ENCODE measurements around the gene RAE1. TPM values are rescaled to one million over a fixed set of nuclear protein-coding genes. Genes with fewer than 3 reads are reported as not detected.
A peak's percentile ranks its signal among the peaks of the same experiment; 100 is the strongest.

RAE1 gene
- total RNA-seq, 2 donors from 2014 or later, result 15.0 to 20.4 TPM

DNA sequence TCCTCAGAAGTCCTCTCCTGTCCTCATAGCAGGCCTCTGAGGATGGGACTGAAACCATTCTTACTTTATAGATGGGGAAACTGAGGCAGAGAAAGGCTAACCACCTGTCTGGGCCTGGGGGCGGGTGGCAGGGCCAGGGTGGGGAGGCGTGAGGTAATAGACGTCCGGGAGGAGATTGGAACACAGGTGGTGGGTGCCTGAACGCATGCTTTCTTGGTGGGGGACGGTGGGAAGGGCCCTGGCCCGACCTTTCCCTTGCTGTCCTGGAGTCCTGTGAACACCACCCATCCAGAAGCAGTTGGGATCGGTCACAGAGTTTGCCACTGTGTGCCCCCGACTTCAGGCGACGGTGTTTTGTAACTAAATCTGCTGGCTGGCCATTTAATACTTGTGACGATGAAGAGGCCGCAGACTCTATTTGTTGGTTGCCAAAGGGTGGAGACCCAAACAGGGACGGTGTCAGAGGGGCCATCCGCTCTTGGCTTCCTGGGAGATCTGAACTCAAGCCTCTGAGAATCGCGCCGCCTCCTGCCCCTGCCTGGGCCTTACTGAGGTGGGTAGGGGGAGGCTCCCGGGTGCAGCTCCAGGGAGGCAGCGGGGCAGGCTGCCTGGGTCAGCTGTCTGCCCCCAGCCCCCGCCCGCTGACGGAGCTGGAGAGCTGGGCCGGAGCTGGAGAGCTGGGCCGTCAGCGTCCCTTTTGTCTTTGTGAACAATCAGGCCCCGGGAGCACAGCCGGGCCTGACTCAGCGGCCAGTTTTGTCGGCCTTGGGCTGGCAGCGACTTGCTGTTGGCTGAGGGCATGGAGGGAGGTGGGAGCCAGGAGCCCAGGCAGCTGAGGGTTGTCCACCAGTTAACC is 44.3 kb downstream of the RAE1 start:
- DNase-seq (ENCODE audit: low spot score), result peak; percentile 53
- no peaks in the 10 kb centered on the region for H3K27me3 ChIP-seq (replicated peaks; ENCODE audit: insufficient read depth)
- H3K4me1 ChIP-seq (ENCODE audit: control insufficient read depth in 1 of 2, low read depth in 2 of 2), result peaks cover 40 to 84% of the 10 kb centered on the region in 2 donors
- H3K9me3 ChIP-seq, result no peaks in the 10 kb centered on the region
- no peak for ATAC-seq (ENCODE audit: insufficient number of reproducible peaks, low FRiP score, low read depth)
- no peak for TF ChIP-seq CTCF (IDR thresholded peaks at IDR 0.05)
- H3K36me3 ChIP-seq, result peaks cover 1% of the 10 kb centered on the region
- peak overlapping the region; percentile 51 for H3K4me3 ChIP-seq
- H3K27ac ChIP-seq, result peak overlapping the region; percentile 77 to 88

GRCh38 chr20:57396212-57396983 is 45.3 kb downstream of the RAE1 start:
- Histone ChIP-seq H3K9me3 (no peaks in the 10 kb centered on the region), H3K4me3 (peak overlapping the region; percentile 51), H3K4me1 (ENCODE audit: control insufficient read depth in 1 of 2, low read depth in 2 of 2) (peaks cover 40 to 94% of the 10 kb centered on the region in 2 donors), H3K36me3 (peaks cover 12% of the 10 kb centered on the region), H3K27me3 (replicated peaks; ENCODE audit: insufficient read depth) (no peaks in the 10 kb centered on the region), H3K27ac (peak overlapping the region; percentile 77 to 88)
- ATAC-seq (ENCODE audit: insufficient number of reproducible peaks, low FRiP score, low read depth) (no peak), DNase-seq (ENCODE audit: low spot score) (no peak)
- no peak for TF ChIP-seq CTCF (IDR thresholded peaks at IDR 0.05)

GRCh38 chr20:57396984-57397692 is 46.1 kb downstream of the RAE1 start:
- ATAC-seq (ENCODE audit: insufficient number of reproducible peaks, low FRiP score, low read depth) (no peak), DNase-seq (ENCODE audit: low spot score) (no peak)
- no peak for TF ChIP-seq CTCF (IDR thresholded peaks at IDR 0.05)
- Histone ChIP-seq H3K27ac (no peak overlapping the region), H3K4me1 (ENCODE audit: control insufficient read depth in 1 of 2, low read depth in 2 of 2) (peaks cover 40 to 95% of the 10 kb centered on the region in 2 donors), H3K36me3 (peaks cover 19% of the 10 kb centered on the region), H3K4me3 (no peak overlapping the region), H3K27me3 (replicated peaks; ENCODE audit: insufficient read depth) (no peaks in the 10 kb centered on the region), H3K9me3 (no peaks in the 10 kb centered on the region)

DNA sequence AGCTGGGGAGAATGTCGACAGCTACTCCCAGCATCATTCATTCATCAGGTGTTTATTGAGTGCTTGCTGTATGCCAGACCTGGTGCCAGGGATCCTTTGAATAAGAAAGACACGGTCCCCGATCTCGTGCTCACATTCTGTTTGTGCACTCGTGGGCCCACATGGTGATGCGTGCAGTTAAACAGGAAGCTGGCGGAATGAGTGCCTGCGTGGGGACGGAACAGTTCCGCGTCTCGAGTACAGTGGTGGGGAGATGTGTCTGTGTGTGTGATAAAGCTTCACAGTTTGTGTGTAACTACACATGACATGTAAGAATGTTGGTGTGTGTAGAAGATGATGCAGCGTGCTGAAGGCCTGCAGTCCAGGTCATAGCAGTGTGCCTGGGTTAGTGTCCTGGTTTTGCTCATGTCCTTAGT is 46.6 kb downstream of the RAE1 start:
- Histone ChIP-seq H3K4me1 (ENCODE audit: control insufficient read depth in 1 of 2, low read depth in 2 of 2) (peaks cover 40 to 89% of the 10 kb centered on the region in 2 donors), H3K9me3 (no peaks in the 10 kb centered on the region), H3K27me3 (replicated peaks; ENCODE audit: insufficient read depth) (no peaks in the 10 kb centered on the region), H3K36me3 (peaks cover 25% of the 10 kb centered on the region), H3K4me3 (peak overlapping the region; percentile 10), H3K27ac (no peak overlapping the region)
- DNase-seq (ENCODE audit: low spot score) (no peak), ATAC-seq (ENCODE audit: insufficient number of reproducible peaks, low FRiP score, low read depth) (no peak)
- no peak for TF ChIP-seq CTCF (IDR thresholded peaks at IDR 0.05)
